Smooth muscle cell (in vitro differentiated cells): ENCODE results near the gene ATP6V0A1. TPM values are rescaled to one million over a fixed set of nuclear protein-coding genes. Genes with fewer than 3 reads are reported as not detected.
"Not testable (repeated sequence)": the region's sequence is repeated elsewhere in the genome, so short reads cannot be mapped to it uniquely, and the experiment has no call there.

ENCODE experiments used
- DNase-seq: peaks from one replicate; lab custom pipeline; 2025; ENCODE audit not compliant: unreplicated experiment; lab: John Stamatoyannopoulos, UW
- H2AFZ ChIP-seq: fragments of 200-600 bp; sonication (generic); 2 replicates; pipeline ENCODE4 v1.6.0; 2016; ENCODE audit warnings: antibody characterized with exemption, low read depth, mild to moderate bottlenecking
- H3F3A ChIP-seq: fragments of 200-600 bp; sonication (generic); 2 replicates; pipeline ENCODE4 v1.6.0; 2017; ENCODE audit warnings: antibody characterized with exemption, low read depth
- H3K27ac ChIP-seq: fragments of 200-600 bp; sonication (generic); 2 replicates; pipeline ENCODE4 v1.5.1; 2016; ENCODE audit warnings: low read depth, mild to moderate bottlenecking
- H3K27me3 ChIP-seq: fragments of 200-600 bp; sonication (generic); 2 replicates; pipeline ENCODE4 v1.6.1; 2016; ENCODE audit warnings: low read depth, mild to moderate bottlenecking
- H3K36me3 ChIP-seq: fragments of 200-600 bp; sonication (generic); 2 replicates; pipeline ENCODE4 v1.5.1; 2016; ENCODE audit warnings: low read depth
- H3K4me1 ChIP-seq: fragments of 200-600 bp; sonication (generic); 2 replicates; pipeline ENCODE4 v1.5.1; 2016; ENCODE audit warnings: low read depth
- H3K4me2 ChIP-seq: fragments of 200-600 bp; sonication (generic); 2 replicates; pipeline ENCODE4 v1.6.0; 2016; ENCODE audit warnings: mild to moderate bottlenecking
- H3K4me3 ChIP-seq: fragments of 200-600 bp; sonication (generic); 2 replicates; pipeline ENCODE4 v1.5.1; 2016; ENCODE audit warnings: mild to moderate bottlenecking
- H3K79me2 ChIP-seq: fragments of 200-600 bp; sonication (generic); 2 replicates; pipeline ENCODE4 v1.6.0; 2016; ENCODE audit warnings: low read depth, mild to moderate bottlenecking
- H3K9ac ChIP-seq: fragments of 200-600 bp; sonication (generic); 2 replicates; pipeline ENCODE4 v1.6.0; 2016; ENCODE audit warnings: low read depth
- H3K9me3 ChIP-seq: fragments of 200-600 bp; sonication (generic); replicated peaks from 2 replicates; pipeline ENCODE4 v1.5.1; 2016; ENCODE audit warnings: low read depth
- H4K20me1 ChIP-seq: fragments of 200-600 bp; sonication (generic); 2 replicates; pipeline ENCODE4 v1.6.0; 2016; ENCODE audit warnings: low read depth
- CTCF ChIP-seq: fragments of 200-600 bp; sonication (generic); IDR thresholded peaks from 2 replicates; pipeline ENCODE4 v1.5.1; 2017; ENCODE audit warnings: borderline replicate concordance, mild to moderate bottlenecking, antibody characterized with exemption; ENCODE audit not compliant: insufficient read depth, poor library complexity, severe bottlenecking
- WGBS: methylation state at CpG from one replicate; pipeline ENCODE4 v1.1.7; 2016; ENCODE audit warnings: low lambda C conversion rate; 5-methylcytosine and 5-hydroxymethylcytosine counted together
- polyA plus RNA-seq: library from polyadenylated mRNA; unstranded; fragments of >200 nt; fragmentation: Nextera tagmentation; extraction: Ambion mirVana; gene quantifications from 2 replicates; pipeline ENCODE4 v1.2.1, GENCODE V29; 2016
- total RNA-seq: library from RNA; depleted of rRNA; stranded (reverse); fragments of >200 nt; gene quantifications from 2 replicates; pipeline ENCODE4 v1.2.3, GENCODE V29; 2014

The ATP6V0A1 gene
- total and polyA plus RNA-seq, 2 experiments from 2014 or later = 27.3 to 54.7 TPM

- Histone ChIP-seq H3K4me3 (no peak overlapping the region), H3F3A (peaks cover 4% of the 10 kb centered on the region), H3K36me3 (no peaks in the 10 kb centered on the region), H3K9me3 (no peaks in the 10 kb centered on the region), H3K4me2 (no peak overlapping the region), H4K20me1 (no peaks in the 10 kb centered on the region), H3K9ac (no peak overlapping the region), H3K27me3 (no peaks in the 10 kb centered on the region), H3K79me2 (no peaks in the 10 kb centered on the region), H3K27ac (no peak overlapping the region), H3K4me1 (no peaks in the 10 kb centered on the region), H2AFZ (no peak overlapping the region)
- TF ChIP-seq CTCF = no peak
- WGBS = 71% methylated on average over 6 of the region's 7 CpGs
- DNase-seq = no peak
These were observed 17.1 kb upstream of the ATP6V0A1 start for GRCh38 chr17:42441371-42442195.

- Histone ChIP-seq H2AFZ (no peak overlapping the region), H3K9me3 (no peaks in the 10 kb centered on the region), H3K4me1 (no peaks in the 10 kb centered on the region), H3K27ac (no peak overlapping the region), H3F3A (no peaks in the 10 kb centered on the region), H3K79me2 (no peaks in the 10 kb centered on the region), H3K36me3 (no peaks in the 10 kb centered on the region), H4K20me1 (no peaks in the 10 kb centered on the region), H3K9ac (no peak overlapping the region), H3K4me3 (no peak overlapping the region), H3K27me3 (no peaks in the 10 kb centered on the region), H3K4me2 (no peak overlapping the region)
- TF ChIP-seq CTCF = no peak
- DNase-seq = no peak
- WGBS = 48% methylated on average over 5 of the region's 5 CpGs
These were observed 16.5 kb upstream of the ATP6V0A1 start for GRCh38 chr17:42442196-42442565.

GRCh38 chr17:42449176-42449575 lies 9.5 kb upstream of the ATP6V0A1 start:
- H3F3A ChIP-seq, H3K4me2 ChIP-seq, H2AFZ ChIP-seq, H3K9me3 ChIP-seq, H3K79me2 ChIP-seq, DNase-seq, H3K9ac ChIP-seq, H3K27ac ChIP-seq, H3K4me1 ChIP-seq, H3K36me3 ChIP-seq, H3K4me3 ChIP-seq, H4K20me1 ChIP-seq, H3K27me3 ChIP-seq: not testable (repeated sequence)
- WGBS = 100% methylated on average over 5 of the region's 27 CpGs

- WGBS = no CpG with 5 or more reads among the region's 2 CpGs
- DNase-seq, H3K9me3 ChIP-seq: not testable (repeated sequence)
These were observed 8.8 kb upstream of the ATP6V0A1 start for GRCh38 chr17:42449838-42450237.

GRCh38 chr17:42451270-42451669 lies 7.4 kb upstream of the ATP6V0A1 start:
- not testable (repeated sequence) for H3K27ac ChIP-seq, H3K4me2 ChIP-seq, H3K4me1 ChIP-seq, H2AFZ ChIP-seq, H3K27me3 ChIP-seq, DNase-seq, H3K36me3 ChIP-seq, H3K79me2 ChIP-seq, H3K9ac ChIP-seq, H3F3A ChIP-seq, H3K9me3 ChIP-seq, H4K20me1 ChIP-seq, H3K4me3 ChIP-seq
- WGBS = 75% methylated on average over 5 of the region's 5 CpGs

More at GRCh38 chr17:42449838-42450237, 8.8 kb upstream of the ATP6V0A1 start:
- H3K36me3 ChIP-seq, H3K4me3 ChIP-seq, H4K20me1 ChIP-seq, H3K9ac ChIP-seq, H3K27ac ChIP-seq, H3K79me2 ChIP-seq, H3F3A ChIP-seq, H3K4me1 ChIP-seq, H2AFZ ChIP-seq, H3K27me3 ChIP-seq, H3K4me2 ChIP-seq: not testable (repeated sequence)
